Measurements from ENCODE around the gene REELD1. TPM values are rescaled to one million over a fixed set of nuclear protein-coding genes. Genes with fewer than 3 reads are reported as not detected.
A peak's percentile ranks its signal among the peaks of the same experiment; 100 is the strongest.

REELD1 gene
- total and polyA plus RNA-seq, 2 donors from 2014 or later, result 0.58 to 0.66 TPM

- H3K36me3 ChIP-seq (ENCODE audit: control insufficient read depth in 2 of 3, insufficient read depth in 3 of 3, low read length in 3 of 3), result peaks cover 0 to 2% (median 0%) of the 10 kb centered on the region in 3 donors
- intact Hi-C loops (cut with DNase I), result no loop called here
- no peak for DNase-seq
- H3K27ac ChIP-seq (ENCODE audit: low read depth in 2 of 2, low read length in 2 of 2), result no peak overlapping the region
- H3K4me1 ChIP-seq (ENCODE audit: control insufficient read depth in 2 of 3, insufficient read depth in 2 of 3, low read depth in 1 of 3, low read length in 3 of 3), result peaks cover 0 to 12% (median 12%) of the 10 kb centered on the region in 3 donors
- H3K27me3 ChIP-seq (ENCODE audit: control insufficient read depth, insufficient read depth, low read length), result no peaks in the 10 kb centered on the region
- FAIRE-seq, result no peak
- no peak overlapping the region for H3K9ac ChIP-seq (ENCODE audit: low read length in 3 of 3)
- H3K4me3 ChIP-seq (ENCODE audit: low read length in 3 of 3), result no peak overlapping the region
- TF ChIP-seq CTCF (IDR thresholded peaks at IDR 0.05; ENCODE audit: borderline replicate concordance, extremely low read depth, insufficient read depth), result no peak
- H3K9me3 ChIP-seq (ENCODE audit: control insufficient read depth in 2 of 3, insufficient read depth in 1 of 3, low read length in 3 of 3), result no peaks in the 10 kb centered on the region
These were observed 36.2 kb upstream of the REELD1 start for GRCh38 chr4:146178126-146178525.

- TF ChIP-seq CTCF (IDR thresholded peaks at IDR 0.05; ENCODE audit: borderline replicate concordance, extremely low read depth, insufficient read depth), result no peak
- H3K27me3 ChIP-seq (ENCODE audit: control insufficient read depth, insufficient read depth, low read length), result no peaks in the 10 kb centered on the region
- H3K27ac ChIP-seq (ENCODE audit: low read depth in 2 of 2, low read length in 2 of 2), result no peak overlapping the region
- peaks cover 0 to 2% (median 0%) of the 10 kb centered on the region in 3 donors for H3K36me3 ChIP-seq (ENCODE audit: control insufficient read depth in 2 of 3, insufficient read depth in 3 of 3, low read length in 3 of 3)
- peak overlapping the region in 1 of 3 donors; percentile 1 for H3K9ac ChIP-seq (ENCODE audit: low read length in 3 of 3)
- FAIRE-seq (no peak), DNase-seq (no peak)
- intact Hi-C loops (cut with DNase I), result no loop called here
- H3K4me3 ChIP-seq (ENCODE audit: low read length in 3 of 3), result no peak overlapping the region
- no peaks in the 10 kb centered on the region for H3K9me3 ChIP-seq (ENCODE audit: control insufficient read depth in 2 of 3, insufficient read depth in 1 of 3, low read length in 3 of 3)
- peaks cover 0 to 12% (median 12%) of the 10 kb centered on the region in 3 donors for H3K4me1 ChIP-seq (ENCODE audit: control insufficient read depth in 2 of 3, insufficient read depth in 2 of 3, low read depth in 1 of 3, low read length in 3 of 3)
These were observed 34.5 kb upstream of the REELD1 start for GRCh38 chr4:146179784-146180370.

- H3K4me1 ChIP-seq (ENCODE audit: control insufficient read depth in 2 of 3, insufficient read depth in 2 of 3, low read depth in 1 of 3, low read length in 3 of 3), result peaks cover 0 to 9% (median 5%) of the 10 kb centered on the region in 3 donors
- H3K9ac ChIP-seq (ENCODE audit: low read length in 3 of 3), result no peak overlapping the region
- no peak overlapping the region for H3K27ac ChIP-seq (ENCODE audit: low read depth in 2 of 2, low read length in 2 of 2)
- FAIRE-seq (no peak), DNase-seq (no peak)
- H3K27me3 ChIP-seq (ENCODE audit: control insufficient read depth, insufficient read depth, low read length), result no peaks in the 10 kb centered on the region
- TF ChIP-seq CTCF (IDR thresholded peaks at IDR 0.05; ENCODE audit: borderline replicate concordance, extremely low read depth, insufficient read depth), result no peak
- intact Hi-C loops (cut with DNase I), result no loop called here
- H3K9me3 ChIP-seq (ENCODE audit: control insufficient read depth in 2 of 3, insufficient read depth in 1 of 3, low read length in 3 of 3), result no peaks in the 10 kb centered on the region
- no peak overlapping the region for H3K4me3 ChIP-seq (ENCODE audit: low read length in 3 of 3)
- H3K36me3 ChIP-seq (ENCODE audit: control insufficient read depth in 2 of 3, insufficient read depth in 3 of 3, low read length in 3 of 3), result peaks cover under 1 to 5% (median 4%) of the 10 kb centered on the region in 3 donors
These were observed 31.9 kb upstream of the REELD1 start for GRCh38 chr4:146182443-146182842.
